ENCODE measurements around the gene MACROH2A1. TPM values are rescaled to one million over a fixed set of nuclear protein-coding genes. Genes with fewer than 3 reads are reported as not detected.

The MACROH2A1 gene
- total and polyA plus RNA-seq, 2 experiments from 2014 or later, result 115 to 125 TPM

GRCh38 chr5:135376961-135377624 is 21.9 kb downstream of the MACROH2A1 start:
- H2AFZ ChIP-seq, result no peak overlapping the region
- no peak overlapping the region for H3K27ac ChIP-seq
- H3K79me2 ChIP-seq (ENCODE audit: insufficient read depth), result peaks cover 99% of the 10 kb centered on the region
- no peak overlapping the region for H3K4me3 ChIP-seq
- TF ChIP-seq EZH2 (IDR thresholded peaks at IDR 0.05; ENCODE audit: insufficient read depth, poor library complexity, severe bottlenecking) (no peak), EZH2phosphoT487 (IDR thresholded peaks at IDR 0.05; ENCODE audit: insufficient read depth, low read depth) (no peak)
- in situ Hi-C loops (cut with MboI), result no loop called here
- H3K9ac ChIP-seq, result no peak overlapping the region
- H3F3A ChIP-seq (ENCODE audit: insufficient read depth), result peaks cover 12% of the 10 kb centered on the region
- no peaks in the 10 kb centered on the region for H3K9me2 ChIP-seq (ENCODE audit: insufficient read depth)
- H4K20me1 ChIP-seq (ENCODE audit: insufficient read depth), result no peaks in the 10 kb centered on the region
- H3K9me3 ChIP-seq (ENCODE audit: low read depth), result no peaks in the 10 kb centered on the region
- 92 to 94% methylated on average over 13 of the region's 13 CpGs for WGBS, 2 experiments (ENCODE audit: low coverage in 1 of 2, low lambda C conversion rate in 2 of 2, missing lambda C conversion rate in 2 of 2)
- no peaks in the 10 kb centered on the region for H3K27me3 ChIP-seq (replicated peaks; ENCODE audit: insufficient read depth)
- H3K36me3 ChIP-seq (ENCODE audit: low read depth), result peaks cover 16% of the 10 kb centered on the region
- peaks cover 38% of the 10 kb centered on the region for H3K4me1 ChIP-seq (ENCODE audit: insufficient read depth)
- DNase-seq, result no peak
- H3K4me2 ChIP-seq (ENCODE audit: unreplicated experiment), result no peak overlapping the region

- H3K9me3 ChIP-seq (ENCODE audit: low read depth), result no peaks in the 10 kb centered on the region
- no peak overlapping the region for H3K4me3 ChIP-seq
- no peaks in the 10 kb centered on the region for H3K27me3 ChIP-seq (replicated peaks; ENCODE audit: insufficient read depth)
- no peak overlapping the region for H3K9ac ChIP-seq
- no peak overlapping the region for H3K4me2 ChIP-seq (ENCODE audit: unreplicated experiment)
- H4K20me1 ChIP-seq (ENCODE audit: insufficient read depth), result no peaks in the 10 kb centered on the region
- TF ChIP-seq EZH2 (IDR thresholded peaks at IDR 0.05; ENCODE audit: insufficient read depth, poor library complexity, severe bottlenecking) (no peak), EZH2phosphoT487 (IDR thresholded peaks at IDR 0.05; ENCODE audit: insufficient read depth, low read depth) (no peak)
- peaks cover 92% of the 10 kb centered on the region for H3K79me2 ChIP-seq (ENCODE audit: insufficient read depth)
- in situ Hi-C loops (cut with MboI), result no loop called here
- peak; percentile 62 for DNase-seq
- H3F3A ChIP-seq (ENCODE audit: insufficient read depth), result peaks cover 28% of the 10 kb centered on the region
- WGBS, 2 experiments (ENCODE audit: low coverage in 1 of 2, low lambda C conversion rate in 2 of 2, missing lambda C conversion rate in 2 of 2), result 43 to 52% methylated on average over 6 of the region's 6 CpGs
- peaks cover 11% of the 10 kb centered on the region; the same call in 1 of the 2 replicates for H3K36me3 ChIP-seq (ENCODE audit: low read depth)
- peaks cover 52% of the 10 kb centered on the region for H3K4me1 ChIP-seq (ENCODE audit: insufficient read depth)
- H3K9me2 ChIP-seq (ENCODE audit: insufficient read depth), result no peaks in the 10 kb centered on the region
- H2AFZ ChIP-seq, result no peak overlapping the region
- peak overlapping the region; percentile 4; the same call in 1 of the 2 replicates for H3K27ac ChIP-seq
These were observed 23.8 kb downstream of the MACROH2A1 start for GRCh38 chr5:135375040-135375793.

GRCh38 chr5:135373736-135374515 is 25.1 kb downstream of the MACROH2A1 start:
- H3K4me3 ChIP-seq, result no peak overlapping the region
- peaks cover 40% of the 10 kb centered on the region for H3K4me1 ChIP-seq (ENCODE audit: insufficient read depth)
- H3K36me3 ChIP-seq (ENCODE audit: low read depth), result peaks cover 19% of the 10 kb centered on the region; the same call in 1 of the 2 replicates
- WGBS, 2 experiments (ENCODE audit: low coverage in 1 of 2, low lambda C conversion rate in 2 of 2, missing lambda C conversion rate in 2 of 2), result 77 to 80% methylated on average over 7 of the region's 7 CpGs
- no peaks in the 10 kb centered on the region for H3K9me3 ChIP-seq (ENCODE audit: low read depth)
- no peak overlapping the region for H2AFZ ChIP-seq
- H3K9me2 ChIP-seq (ENCODE audit: insufficient read depth), result no peaks in the 10 kb centered on the region
- no peak overlapping the region for H3K4me2 ChIP-seq (ENCODE audit: unreplicated experiment)
- H3K27ac ChIP-seq, result 0 out of 2 replicates have a peak overlapping the region, but pooled peaks have one; percentile 4
- DNase-seq, result peak; percentile 44
- no peak overlapping the region for H3K9ac ChIP-seq
- H3K79me2 ChIP-seq (ENCODE audit: insufficient read depth), result peaks cover 93% of the 10 kb centered on the region
- no peaks in the 10 kb centered on the region for H3K27me3 ChIP-seq (replicated peaks; ENCODE audit: insufficient read depth)
- peaks cover 22% of the 10 kb centered on the region for H3F3A ChIP-seq (ENCODE audit: insufficient read depth)
- in situ Hi-C loops (cut with MboI), result no loop called here
- TF ChIP-seq EZH2phosphoT487 (IDR thresholded peaks at IDR 0.05; ENCODE audit: insufficient read depth, low read depth) (no peak), EZH2 (IDR thresholded peaks at IDR 0.05; ENCODE audit: insufficient read depth, poor library complexity, severe bottlenecking) (no peak)
- H4K20me1 ChIP-seq (ENCODE audit: insufficient read depth), result no peaks in the 10 kb centered on the region
